Psoas muscle (tissue), 8 donors: ENCODE measurements around the gene TDRD12. TPM values are rescaled to one million over a fixed set of nuclear protein-coding genes. Genes with fewer than 3 reads are reported as not detected.
"Not testable (repeated sequence)": the region's sequence is repeated elsewhere in the genome, so short reads cannot be mapped to it uniquely, and the experiment has no call there.

Source experiments
- ATAC-seq, 4 donors: fragments of 200-7000 bp; cut with Tn5 transposase; one replicate each; pipeline ENCODE4 v1.9.1; 2020; ENCODE audit warnings: moderate library complexity in 3 of 4, mild to moderate bottlenecking in 2 of 4
- DNase-seq, 2 donors: peaks; one replicate each; pipeline ENCODE4 v3.0.0-alpha.2; 2020
- H3K27ac ChIP-seq: fragments of 200-600 bp; one replicate; pipeline ENCODE4 v1.8.0; 2022
- H3K27me3 ChIP-seq, 3 donors: fragments of 200-600 bp in 1 of 3; one replicate each; pipeline versions ENCODE4 v1.6.1 to v1.8.0; 2013 to 2022; ENCODE audit warnings: low read length in 2 of 3, mild to moderate bottlenecking in 2 of 3, moderate library complexity in 1 of 3; ENCODE audit not compliant: insufficient read depth in 3 of 3
- H3K36me3 ChIP-seq, 2 donors: fragments of 200-600 bp in 1 of 2; one replicate each; pipeline versions ENCODE4 v1.6.1 to v1.8.0; 2013 to 2022; ENCODE audit warnings: low read depth in 1 of 2, mild to moderate bottlenecking in 1 of 2, moderate library complexity in 1 of 2; ENCODE audit not compliant: insufficient read depth in 1 of 2
- H3K4me1 ChIP-seq: fragments of 200-600 bp; one replicate; pipeline ENCODE4 v1.8.0; 2022
- H3K4me3 ChIP-seq: fragments of 200-600 bp; one replicate; pipeline ENCODE4 v1.8.0; 2022; ENCODE audit warnings: mild to moderate bottlenecking
- H3K9me3 ChIP-seq: fragments of 200-600 bp; one replicate; pipeline ENCODE4 v1.8.0; 2022
- CTCF ChIP-seq: fragments of 200-600 bp; IDR thresholded peaks from one replicate; pipeline ENCODE4 v1.8.0; 2022; ENCODE audit warnings: antibody characterized with exemption
- WGBS, 3 donors: extraction: QIAGEN DNeasy Blood & Tissue Kit; methylation state at CpG; one replicate each; pipeline versions ENCODE4 v1.1.6 to v1.1.7; 2013; 5-methylcytosine and 5-hydroxymethylcytosine counted together
- intact Hi-C, 2 donors: fragments of 100-400 bp; cut with DNase I; formaldehyde crosslinking; loops; one replicate each; pipeline versions ENCODE4 v1.11.0 to v1.14.2; 2022
- polyA plus RNA-seq, 3 donors: library from polyadenylated mRNA; stranded (reverse); fragments of 200-250 nt; gene quantifications; one replicate each; pipeline ENCODE4 v1.2.3, GENCODE V29; 2013
- total RNA-seq, 4 donors: library from RNA; stranded (reverse); fragmentation: NEBNext Ultra II Directional in 2 of 4; extraction: Animal tissue kit (Norgen Biotek cat#: 25700) in 2 of 4; gene quantifications; one replicate each; pipeline versions ENCODE4 v1.2.1 to v1.2.4, GENCODE V29; 2021 to 2023
- donor health status: healthy with polysubstance abuse.
- donor health status: DM: no; HTN: no; CAD: no; lungs with moderate emphysema.
- donor health status: Bipolar disorder and iron deficiency.
- donor health status: healthy.
- donor health status: DM: yes; HTN: yes; CAD: no.
- donor health status: DM: no; HTN: no; CAD: no.
- donor health status: DM: no; HTN: no; CAD: no.
- donor health status: DM: yes; HTN: yes; CAD: no.

Gene TDRD12
- total and polyA plus RNA-seq, 7 donors: 0.14 to 0.28 (median 0.19) TPM; not detected in 3

DNA sequence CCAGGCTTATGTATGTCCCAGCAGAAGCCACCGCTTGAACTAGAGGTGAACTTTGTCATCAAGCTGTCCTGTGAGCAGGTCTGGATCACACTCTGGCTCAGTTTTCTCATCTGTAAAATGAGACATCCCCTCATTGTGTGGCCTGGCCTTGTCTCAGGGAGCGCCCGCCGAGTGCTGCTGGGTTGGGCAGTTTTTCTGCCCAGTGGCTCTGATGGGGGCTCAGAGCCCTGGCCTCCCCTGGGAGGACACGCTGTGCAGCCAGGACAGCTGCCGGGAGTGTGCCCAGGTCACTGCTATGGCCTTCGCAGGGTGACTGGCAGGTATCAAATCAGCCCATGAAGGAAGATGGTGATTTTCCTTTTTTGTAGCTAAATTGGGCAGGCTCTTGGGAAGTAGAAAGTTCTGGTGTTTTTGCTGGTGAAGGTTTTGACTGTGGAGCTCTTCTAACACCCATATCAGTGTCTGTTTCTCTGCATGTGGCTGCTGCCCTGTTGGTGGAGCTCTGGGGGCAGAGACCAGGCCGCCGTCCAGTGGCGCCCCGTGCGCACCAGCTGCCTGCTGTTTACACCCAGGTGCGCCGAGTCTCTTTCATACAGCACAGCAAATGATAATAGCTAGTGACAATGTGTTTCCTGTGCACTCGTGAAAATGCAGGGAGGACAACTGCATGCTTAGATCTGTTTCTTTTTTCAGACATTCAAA lies 109.2 kb downstream of the TDRD12 start:
- no peak for TF ChIP-seq CTCF
- Histone ChIP-seq H3K36me3 (no peaks in the 10 kb centered on the region), H3K27ac (no peak overlapping the region), H3K9me3 (no peaks in the 10 kb centered on the region), H3K4me1 (no peaks in the 10 kb centered on the region), H3K4me3 (no peak overlapping the region), H3K27me3 (peaks cover 0 to 4% (median 0%) of the 10 kb centered on the region in 3 donors)
- 80 to 87% (median 83%) methylated on average over 15 of the region's 15 CpGs for WGBS, 3 donors
- intact Hi-C loops: no loop called here
- ATAC-seq (no peak), DNase-seq (no peak)

DNA sequence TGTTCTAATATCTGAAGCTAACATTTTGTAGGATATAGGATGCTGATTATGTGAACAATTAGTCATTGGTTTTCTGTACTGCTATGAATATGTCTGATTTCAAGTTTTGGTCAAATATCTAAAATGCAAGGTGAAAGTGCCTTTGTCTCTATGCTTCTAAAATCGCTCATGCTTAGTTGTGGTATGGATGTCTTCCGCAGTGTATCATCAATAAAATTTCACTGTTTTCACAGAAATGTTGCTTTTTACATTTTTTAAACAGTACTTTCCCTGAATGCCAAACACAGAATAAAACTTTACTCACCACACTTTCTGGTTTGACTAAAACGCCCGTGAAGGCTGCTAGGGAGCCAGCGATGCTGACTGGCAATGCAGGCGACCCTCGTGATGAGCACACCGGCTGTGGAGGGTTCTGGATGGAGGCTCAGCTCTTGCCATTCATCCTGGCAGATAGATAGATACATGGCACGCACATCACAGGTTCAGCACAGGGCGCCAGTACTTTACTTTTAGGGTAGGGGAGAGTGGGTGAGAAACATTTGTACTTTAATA lies 109.9 kb downstream of the TDRD12 start:
- no peaks in the 10 kb centered on the region for H3K4me1 ChIP-seq
- no peak overlapping the region for H3K27ac ChIP-seq
- no peaks in the 10 kb centered on the region for H3K36me3 ChIP-seq
- ATAC-seq: no peak
- H3K27me3 ChIP-seq: peaks cover 0 to 4% (median 0%) of the 10 kb centered on the region in 3 donors
- whole genome bisulfite sequencing, 3 donors: 91 to 94% (median 93%) methylated on average over 10 of the region's 10 CpGs
- intact Hi-C loops: no loop called here
- no peak overlapping the region for H3K4me3 ChIP-seq
- TF ChIP-seq CTCF: no peak
- no peaks in the 10 kb centered on the region for H3K9me3 ChIP-seq
- no peak for DNase-seq

DNA sequence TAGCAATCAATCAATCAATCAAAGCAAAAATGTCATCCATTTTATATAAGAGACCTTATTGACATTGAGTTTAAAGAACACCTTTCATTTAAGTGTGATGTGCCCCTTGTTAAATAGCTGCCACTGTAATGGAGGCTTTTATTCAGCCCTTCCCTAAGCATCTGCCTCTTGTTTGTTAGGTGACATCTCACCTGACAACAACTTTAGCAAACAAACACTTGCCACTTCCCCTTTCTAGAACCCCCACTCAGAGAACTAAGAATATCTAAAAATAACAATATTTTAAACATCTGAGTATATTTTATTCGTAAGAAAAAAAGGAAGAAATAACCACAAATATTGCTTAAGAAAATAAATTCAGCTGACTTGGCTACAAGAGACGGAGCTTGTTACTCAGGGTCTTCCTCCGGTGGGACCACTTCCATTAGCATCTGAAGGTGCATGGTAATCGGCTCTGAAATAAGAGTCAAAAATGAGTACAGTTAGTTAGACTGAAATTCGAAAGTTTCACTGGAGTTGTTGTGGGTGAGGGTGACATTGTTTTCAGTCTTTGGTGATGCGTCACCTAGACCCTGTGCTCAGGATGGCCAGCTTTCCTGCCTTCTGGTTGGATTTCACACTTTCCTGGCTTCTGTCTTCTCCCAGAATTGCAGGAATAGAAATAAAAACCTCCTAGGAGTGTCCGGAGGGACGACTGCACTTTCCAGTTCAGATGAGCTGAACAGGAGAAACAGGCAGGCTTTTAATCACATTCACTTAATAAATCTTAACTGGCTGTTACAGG lies 110.9 kb downstream of the TDRD12 start:
- H3K9me3 ChIP-seq: no peaks in the 10 kb centered on the region
- ATAC-seq: no peak
- intact Hi-C loops: no loop called here

GRCh38 chr19:32831611-32832010 lies 112.0 kb downstream of the TDRD12 start:
- H3K36me3 ChIP-seq: no peaks in the 10 kb centered on the region
- H3K27me3 ChIP-seq: no peaks in the 10 kb centered on the region
- TF ChIP-seq CTCF: no peak
- ATAC-seq: no peak
- H3K4me1 ChIP-seq: no peaks in the 10 kb centered on the region
- 91 to 95% (median 91%) methylated on average over 5 of the region's 5 CpGs for WGBS, 3 donors
- H3K9me3 ChIP-seq: no peaks in the 10 kb centered on the region
- no peak for DNase-seq
- H3K4me3 ChIP-seq: no peak overlapping the region
- intact Hi-C loops: no loop called here
- no peak overlapping the region for H3K27ac ChIP-seq

More for the DNA sequence above, 110.9 kb downstream of the TDRD12 start:
- Histone ChIP-seq H3K4me3 (no peak overlapping the region), H3K36me3 (no peaks in the 10 kb centered on the region), H3K27me3 (no peaks in the 10 kb centered on the region), H3K4me1 (no peaks in the 10 kb centered on the region), H3K27ac (no peak overlapping the region)
- TF ChIP-seq CTCF: no peak
- DNase-seq: no peak
- 82 to 83% (median 82%) methylated on average over 8 of the region's 8 CpGs for WGBS, 3 donors

DNA sequence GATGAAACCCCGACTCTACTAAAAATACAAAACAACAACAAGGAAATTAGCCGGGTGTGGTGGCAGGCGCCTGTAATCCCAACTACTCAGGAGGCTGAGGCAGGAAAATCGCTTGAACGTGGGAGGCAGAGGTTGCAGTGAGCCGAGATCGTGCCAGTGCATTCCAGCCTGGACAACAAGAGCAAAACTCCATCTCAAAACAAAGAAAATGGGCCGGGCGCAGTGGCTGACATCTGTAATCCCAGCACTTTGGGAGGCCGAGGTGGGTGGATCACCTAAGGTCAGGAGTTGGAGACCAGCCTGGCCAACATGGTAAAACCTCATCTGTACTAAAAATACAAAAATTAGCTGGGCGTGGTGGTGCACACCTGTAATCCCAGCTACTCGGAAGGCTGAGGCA lies 112.5 kb downstream of the TDRD12 start:
- H3K4me3 ChIP-seq, H3K27ac ChIP-seq, H3K36me3 ChIP-seq, DNase-seq, H3K27me3 ChIP-seq, ATAC-seq, H3K9me3 ChIP-seq, intact Hi-C loops, H3K4me1 ChIP-seq: not testable (repeated sequence)
- 91 to 95% (median 94%) methylated on average over 12 of the region's 12 CpGs for WGBS, 3 donors

GRCh38 chr19:32832825-32833224 lies 113.3 kb downstream of the TDRD12 start:
- H3K4me3 ChIP-seq, H3K36me3 ChIP-seq, DNase-seq, H3K9me3 ChIP-seq, intact Hi-C loops, H3K4me1 ChIP-seq, ATAC-seq, H3K27ac ChIP-seq, H3K27me3 ChIP-seq: not testable (repeated sequence)
- 92% methylated on average over 7 of the region's 7 CpGs for WGBS, 3 donors

GRCh38 chr19:32833388-32833787 lies 113.8 kb downstream of the TDRD12 start:
- ATAC-seq, H3K4me1 ChIP-seq, H3K27me3 ChIP-seq, H3K36me3 ChIP-seq, H3K4me3 ChIP-seq, H3K9me3 ChIP-seq, H3K27ac ChIP-seq, intact Hi-C loops, DNase-seq: not testable (repeated sequence)
- WGBS, 3 donors: 83 to 87% (median 84%) methylated on average over 7 of the region's 7 CpGs
